Measurements from ENCODE around the gene NDUFS2.
"Not testable (repeated sequence)": the region's sequence is repeated elsewhere in the genome, so short reads cannot be mapped to it uniquely, and the experiment has no call there.

The NDUFS2 gene

GRCh38 chr1:161255955-161256520 is 53.9 kb downstream of the NDUFS2 start:
- DNase-seq, result not testable (repeated sequence)

- not testable (repeated sequence) for DNase-seq
Measured at GRCh38 chr1:161257109-161257508, 54.9 kb downstream of the NDUFS2 start.

- no peak for DNase-seq
Measured at GRCh38 chr1:161258439-161259344, 56.5 kb downstream of the NDUFS2 start, which contains the start of gene PCP4L1. PCP4L1 (plus strand) TSS chr1:161258745; CDS start chr1:161258975, 230 bp downstream.

- DNase-seq, result no peak
Measured at GRCh38 chr1:161259345-161259702, 57.2 kb downstream of the NDUFS2 start.

- no peak for DNase-seq
Measured at GRCh38 chr1:161259765-161260164, 57.6 kb downstream of the NDUFS2 start.

GRCh38 chr1:161260376-161261260 is 58.5 kb downstream of the NDUFS2 start:
- no peak for DNase-seq

- no peak for DNase-seq
Measured at GRCh38 chr1:161261261-161262235, 59.4 kb downstream of the NDUFS2 start.

Data from SHP77 (cell line).